Stimulated activated CD4-positive, alpha-beta T cell treated with anti-CD3 and anti-CD28 coated beads, Interleukin-1b, Interleukin-23, amount 100 ng/mL, for 1 hour (primary cell): ENCODE data around the gene NCOA5.

Experiments
- DNase-seq, 2 donors: peaks; one replicate each; pipeline ENCODE4 v3.0.0-alpha.2; 2020; ENCODE audit warnings: low read depth in 2 of 2

Gene NCOA5

DNA sequence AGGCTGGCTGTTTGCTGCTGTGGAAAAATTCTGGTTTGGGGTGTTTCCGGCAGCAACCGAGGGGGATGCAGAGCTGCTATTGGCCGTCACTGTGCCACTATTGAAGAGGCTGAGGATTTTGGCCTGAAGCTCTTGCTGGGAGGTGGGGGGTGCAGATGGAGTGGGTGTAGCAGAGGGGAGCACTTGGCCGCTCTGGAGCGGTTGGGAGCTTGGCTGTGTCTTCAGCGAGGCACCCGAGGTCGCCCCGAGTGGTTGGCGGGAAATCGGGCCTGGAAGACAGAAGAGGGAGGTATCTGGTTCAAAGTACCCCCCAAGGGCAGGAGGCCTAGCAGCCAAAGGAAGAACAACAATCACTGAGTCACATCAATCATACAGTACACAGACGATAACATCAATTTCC is 27.1 kb downstream of the NCOA5 start:
- DNase-seq = no peak

DNA sequence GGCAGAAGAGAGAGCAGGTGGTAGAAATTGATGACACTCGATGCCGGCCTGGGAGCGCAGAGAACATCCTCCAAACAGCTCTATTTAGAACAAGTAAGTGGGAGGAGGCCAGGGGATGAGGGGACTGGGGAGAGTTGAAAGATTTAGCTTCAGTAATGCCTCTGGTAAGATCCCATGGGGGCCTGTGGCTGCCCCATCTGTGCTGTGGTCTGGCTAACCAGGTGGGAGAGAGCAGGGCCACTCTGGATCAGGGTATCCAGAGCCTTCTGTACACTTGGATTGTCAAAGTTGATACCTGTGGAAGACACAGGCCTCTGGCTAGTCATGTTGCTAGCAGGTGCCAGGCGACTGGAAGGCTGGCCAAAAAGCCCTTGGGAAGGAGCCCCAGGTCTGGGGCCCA is 27.6 kb downstream of the NCOA5 start:
- no peak for DNase-seq

DNA sequence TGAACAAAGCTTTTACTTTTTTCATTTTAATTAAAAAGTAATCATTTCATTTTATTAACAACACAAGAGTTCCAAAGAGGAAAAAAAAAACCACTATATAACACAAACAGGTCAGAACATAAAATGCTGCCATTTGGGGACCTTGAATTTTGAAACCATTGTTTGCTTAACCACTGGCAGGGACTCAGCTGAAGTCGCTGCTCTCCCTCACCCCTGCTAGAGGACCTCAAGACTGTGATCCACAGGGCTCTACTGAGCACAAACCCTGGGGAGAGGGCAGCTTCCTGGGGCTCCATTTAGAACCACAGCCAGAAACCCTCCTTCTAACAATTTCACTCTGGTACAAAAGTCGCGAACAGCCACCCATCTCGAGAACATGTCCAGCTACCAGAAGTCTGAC is 28.8 kb downstream of the NCOA5 start:
- DNase-seq = no peak

DNA sequence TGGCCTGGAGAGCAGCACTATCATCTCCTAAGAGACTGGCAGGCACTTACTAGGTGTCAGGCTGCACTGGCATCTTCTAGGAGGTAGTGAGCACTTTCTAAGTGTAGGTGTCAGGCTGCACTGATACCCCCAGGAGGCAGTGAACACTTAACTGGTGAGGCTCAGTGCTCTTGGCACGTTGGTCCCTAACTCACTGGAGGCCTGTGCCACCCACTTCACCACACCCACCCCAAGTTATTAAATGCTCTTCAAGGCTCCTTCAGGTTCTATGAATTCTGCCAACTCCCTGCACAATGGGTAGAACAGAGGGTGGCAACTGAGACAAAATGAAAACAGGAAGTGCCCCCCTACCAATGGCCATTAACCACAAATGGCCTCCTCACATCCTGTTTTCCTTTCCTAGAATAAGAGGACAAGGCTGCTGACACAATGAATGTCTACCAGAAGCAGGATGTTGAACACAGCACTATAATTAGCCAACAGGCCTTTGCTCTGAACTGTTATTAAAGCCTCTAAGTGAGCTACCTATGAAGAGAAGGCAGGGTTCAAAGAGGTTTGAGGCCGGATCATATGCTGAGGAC is 29.4 kb downstream of the NCOA5 start:
- DNase-seq = no peak

DNA sequence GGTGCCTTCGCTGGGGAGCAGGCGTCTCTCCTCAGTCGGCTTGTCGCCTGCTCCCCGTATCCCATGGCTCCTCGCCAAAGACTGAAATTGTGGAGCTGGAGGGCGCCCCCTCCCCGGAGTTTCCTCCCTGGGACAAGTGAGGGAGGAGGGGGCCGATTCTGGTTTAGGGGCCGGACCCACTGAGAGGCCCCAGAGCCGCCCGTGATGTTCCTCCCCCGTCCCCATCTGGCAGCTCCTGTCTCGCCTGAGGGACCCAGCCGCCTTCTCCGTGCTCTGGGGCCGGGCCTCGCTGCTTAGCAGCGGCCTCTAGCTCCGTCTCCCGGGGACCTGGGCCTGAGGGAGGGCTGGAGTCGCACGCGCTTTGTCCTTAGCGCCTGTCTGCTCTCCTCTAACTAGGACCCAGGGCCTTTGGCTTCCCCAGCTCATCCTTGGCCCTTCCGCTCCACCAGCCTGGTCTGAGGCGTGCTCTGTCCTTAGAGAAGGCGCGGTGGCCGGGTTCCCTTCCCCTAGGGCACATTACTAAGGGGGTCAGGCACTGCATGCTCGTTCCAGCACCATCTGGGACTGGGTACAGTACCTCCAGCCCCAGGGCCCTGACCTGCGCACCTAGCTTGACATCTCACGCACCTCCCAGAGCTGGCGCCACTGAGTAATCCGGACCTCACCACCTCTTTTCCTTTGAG is 31.0 kb downstream of the NCOA5 start:
- no peak for DNase-seq

DNA sequence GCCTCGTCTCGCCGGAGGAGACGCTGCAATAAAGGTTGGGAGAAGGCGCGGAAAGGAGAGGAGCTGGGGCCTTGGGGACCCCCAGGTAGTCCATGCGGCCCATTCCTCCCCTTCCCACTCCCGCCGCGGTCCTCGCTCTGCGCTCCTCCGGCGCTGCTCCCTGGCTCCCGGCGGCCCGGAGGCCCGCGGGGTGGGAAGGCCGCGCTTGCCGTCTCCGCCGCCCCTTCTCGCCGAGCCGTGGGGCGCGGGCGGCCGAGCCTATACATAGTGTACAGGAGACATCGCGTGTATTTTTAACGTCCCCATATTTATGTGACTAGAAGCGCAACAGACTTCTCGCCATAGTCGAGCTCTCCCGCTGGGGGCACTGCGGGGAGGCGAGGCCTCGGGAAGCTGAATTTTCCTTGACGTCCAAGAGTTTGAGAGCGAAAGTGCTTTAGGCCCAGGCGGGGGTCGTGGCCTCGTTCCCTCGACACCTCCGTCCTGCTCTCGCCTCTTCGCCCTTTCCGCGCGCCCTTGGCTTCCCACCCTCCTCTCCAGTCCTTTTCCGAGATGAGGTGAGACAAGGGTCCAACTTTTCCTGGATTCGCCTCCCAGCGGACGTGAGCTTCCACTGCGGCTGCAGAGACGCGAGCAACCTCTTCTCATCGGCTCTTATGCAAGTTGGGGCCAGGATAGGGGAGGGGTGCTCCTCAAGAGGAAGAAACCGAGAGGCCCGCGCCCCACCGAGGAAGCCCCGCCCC is 31.7 kb downstream of the NCOA5 start:
- DNase-seq = no peak

DNA sequence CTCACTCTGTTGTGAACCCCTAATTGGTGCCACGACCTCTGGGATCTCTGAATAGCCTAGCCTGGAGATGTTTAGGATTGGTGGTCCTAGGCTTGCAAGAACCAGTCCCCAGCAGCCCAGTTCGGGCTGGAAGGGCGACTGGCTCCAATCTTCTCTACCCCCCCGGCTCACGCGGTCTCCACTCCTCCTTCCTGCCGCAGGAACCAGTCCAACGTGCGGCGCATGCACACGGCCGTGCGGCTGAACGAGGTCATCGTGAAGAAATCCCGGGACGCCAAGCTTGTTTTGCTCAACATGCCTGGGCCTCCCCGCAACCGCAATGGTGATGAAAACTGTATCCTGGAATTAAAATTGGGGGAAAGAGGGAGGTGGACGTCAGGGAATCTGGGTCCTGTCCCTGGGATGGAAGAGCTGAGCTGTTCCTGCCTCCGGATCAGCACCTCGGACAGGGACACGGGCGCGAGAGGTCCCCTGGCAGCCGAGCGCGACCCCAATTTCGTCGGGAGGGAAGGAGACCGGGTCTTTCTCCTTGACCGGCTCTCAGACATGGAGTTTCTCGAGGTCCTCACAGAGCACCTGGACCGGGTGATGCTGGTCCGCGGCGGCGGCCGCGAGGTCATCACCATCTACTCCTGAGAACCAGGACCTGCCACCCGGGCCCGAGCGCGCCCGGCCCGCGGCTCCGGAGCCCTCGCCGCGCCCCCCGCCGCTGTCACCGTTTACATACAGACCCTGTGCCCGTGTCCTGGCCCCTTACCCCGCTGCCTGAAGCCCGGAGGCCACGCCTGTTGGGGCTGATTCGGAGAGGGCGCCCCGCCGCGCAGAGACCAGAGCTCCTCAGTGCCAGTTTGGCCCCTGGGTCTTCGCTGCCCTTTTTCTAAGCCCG is 32.5 kb downstream of the NCOA5 start:
- no peak for DNase-seq

DNA sequence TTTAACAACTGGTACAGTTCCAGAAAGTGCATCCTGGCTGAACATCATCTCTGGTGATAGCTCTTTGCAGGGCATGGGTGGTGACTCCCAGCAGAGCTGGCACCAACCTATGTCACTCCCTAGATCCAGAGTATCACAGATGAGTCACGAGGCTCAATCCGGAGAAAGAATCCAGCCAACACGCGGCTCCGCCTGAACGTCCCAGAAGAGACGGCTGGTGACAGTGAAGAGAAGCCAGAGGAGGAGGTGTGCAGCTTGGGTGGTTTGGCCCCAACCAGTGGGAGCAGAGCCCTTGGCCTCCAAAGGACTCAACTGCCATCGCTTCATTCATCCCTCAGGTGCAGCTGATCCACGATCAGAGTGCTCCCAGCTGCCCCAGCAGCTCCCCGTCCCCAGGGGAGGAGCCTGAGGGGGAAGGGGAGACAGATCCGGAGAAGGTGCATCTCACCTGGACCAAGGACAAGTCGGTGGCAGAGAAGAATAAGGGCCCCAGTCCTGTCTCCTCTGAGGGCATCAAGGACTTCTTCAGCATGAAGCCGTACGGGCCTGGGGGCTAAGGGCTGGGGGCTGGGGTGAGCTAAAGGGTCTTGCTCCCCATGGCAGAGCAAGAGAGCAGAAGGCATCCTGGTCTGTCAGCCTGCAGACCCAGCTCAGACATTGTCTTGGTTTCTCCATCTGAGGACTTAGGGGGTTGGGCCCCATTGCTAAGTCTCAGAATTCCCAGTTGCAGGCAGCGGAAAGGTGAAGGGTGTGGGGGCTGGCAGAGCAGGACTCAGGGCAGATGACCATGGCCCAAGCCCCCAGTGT is 33.5 kb downstream of the NCOA5 start:
- no peak for DNase-seq

DNA sequence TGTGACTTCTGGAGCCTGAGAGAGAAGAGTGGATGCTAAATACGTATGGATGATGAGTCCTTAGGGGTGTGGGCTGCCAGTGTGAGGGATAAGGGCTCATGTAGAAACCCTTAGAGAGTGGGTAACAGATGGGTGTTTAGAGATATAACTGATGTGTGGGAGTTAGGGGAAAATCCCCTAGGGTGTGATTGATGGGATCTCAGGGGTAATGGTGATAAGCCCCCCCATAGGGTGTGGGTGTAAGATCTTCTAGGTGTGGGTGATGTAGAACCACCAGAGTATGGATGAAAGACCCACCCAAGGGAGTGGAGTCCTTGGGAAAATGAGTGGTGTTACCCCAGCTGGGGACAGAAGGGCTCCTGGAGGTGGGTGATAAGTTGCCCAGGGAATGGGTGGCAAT is 34.5 kb downstream of the NCOA5 start:
- DNase-seq = no peak

DNA sequence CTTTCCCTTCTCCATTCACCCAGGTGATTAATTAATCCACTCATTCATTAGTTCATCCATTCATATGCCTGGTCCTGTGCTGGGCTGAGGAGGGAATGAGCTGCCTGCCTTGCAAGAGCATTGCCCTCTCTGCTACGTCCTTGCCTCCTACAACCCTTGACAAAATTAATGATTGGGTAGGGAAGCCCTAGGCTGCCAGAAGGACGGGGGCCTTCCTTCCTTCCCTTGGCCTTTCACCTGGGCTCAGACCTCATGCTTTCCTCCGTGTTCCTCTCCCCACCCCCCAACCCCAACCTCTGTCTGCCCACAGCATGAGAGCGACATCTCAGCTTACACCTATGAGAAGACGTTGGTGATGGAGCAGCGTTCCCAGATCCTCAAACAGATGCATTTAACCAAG is 35.2 kb downstream of the NCOA5 start:
- no peak for DNase-seq

DNA sequence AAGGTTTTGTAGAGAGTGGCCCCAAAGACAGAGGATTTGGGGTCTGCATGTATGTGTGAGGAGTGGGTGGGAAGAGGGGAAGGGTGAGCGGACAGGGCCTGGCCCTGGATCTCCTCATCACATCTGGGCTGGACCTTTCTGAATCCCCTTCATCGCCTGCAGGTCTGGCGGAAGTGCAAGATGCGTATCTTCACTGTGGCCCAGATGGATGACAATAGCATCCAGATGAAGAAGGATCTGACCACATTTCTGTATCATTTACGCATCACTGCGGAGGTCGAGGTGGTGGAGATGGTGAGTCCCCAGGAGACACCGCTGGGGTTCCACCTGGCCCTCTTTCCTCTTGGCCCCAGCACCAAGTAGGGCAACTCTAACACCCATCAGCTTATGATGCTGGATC is 36.3 kb downstream of the NCOA5 start:
- DNase-seq = no peak

DNA sequence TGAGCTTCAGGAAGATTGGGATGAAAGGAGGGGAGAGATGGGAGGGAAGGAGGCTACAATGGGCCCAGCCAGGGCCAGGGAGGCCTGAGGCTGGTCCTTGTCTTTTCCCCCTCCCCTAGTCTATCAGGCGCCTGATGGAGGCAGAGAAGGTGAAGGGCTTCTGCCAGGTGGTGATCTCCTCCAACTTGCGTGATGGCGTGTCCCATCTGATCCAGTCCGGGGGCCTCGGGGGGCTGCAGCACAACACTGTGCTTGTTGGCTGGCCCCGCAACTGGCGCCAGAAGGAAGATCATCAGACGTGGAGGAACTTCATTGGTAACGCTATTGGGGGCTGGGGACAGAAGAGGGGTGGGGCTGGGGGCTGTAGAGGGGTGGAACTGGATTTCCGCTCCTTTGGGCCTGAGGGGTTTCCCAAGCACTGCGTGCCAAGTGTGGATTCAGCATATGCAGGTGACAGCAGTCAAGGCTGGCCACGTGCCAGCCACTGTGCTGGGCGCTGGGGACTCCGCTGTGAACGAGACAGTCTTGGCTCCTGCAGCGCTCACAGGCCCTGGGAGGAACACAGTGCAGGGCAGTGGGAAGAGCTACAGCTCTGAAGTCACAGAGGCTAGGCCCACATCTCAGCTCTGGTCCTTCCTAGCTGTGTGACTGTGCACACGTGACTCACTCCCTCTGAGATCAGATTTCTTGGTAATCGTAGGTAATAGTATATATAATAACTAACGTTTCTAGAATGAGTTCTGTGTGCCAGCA is 38.0 kb downstream of the NCOA5 start:
- DNase-seq = no peak

DNA sequence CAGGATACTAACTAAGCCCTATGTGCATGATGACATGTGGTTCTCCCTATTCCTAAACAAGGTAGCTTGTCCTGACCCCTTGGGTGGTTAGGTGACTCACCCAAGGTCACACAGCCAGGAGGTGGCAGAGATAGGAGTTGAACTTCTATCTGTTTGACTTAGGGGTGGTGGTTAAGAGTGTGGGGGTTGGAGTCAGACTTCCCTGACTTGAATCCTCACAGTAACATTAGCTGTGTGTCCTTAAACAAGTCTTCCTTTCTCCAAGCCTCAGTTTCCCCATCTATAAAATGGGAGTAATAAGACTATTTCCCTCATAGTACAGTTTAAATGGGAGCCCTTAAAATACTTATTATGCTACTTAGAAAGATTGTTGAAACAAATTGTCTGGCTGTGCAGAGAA is 38.9 kb downstream of the NCOA5 start:
- DNase-seq = no peak

DNA sequence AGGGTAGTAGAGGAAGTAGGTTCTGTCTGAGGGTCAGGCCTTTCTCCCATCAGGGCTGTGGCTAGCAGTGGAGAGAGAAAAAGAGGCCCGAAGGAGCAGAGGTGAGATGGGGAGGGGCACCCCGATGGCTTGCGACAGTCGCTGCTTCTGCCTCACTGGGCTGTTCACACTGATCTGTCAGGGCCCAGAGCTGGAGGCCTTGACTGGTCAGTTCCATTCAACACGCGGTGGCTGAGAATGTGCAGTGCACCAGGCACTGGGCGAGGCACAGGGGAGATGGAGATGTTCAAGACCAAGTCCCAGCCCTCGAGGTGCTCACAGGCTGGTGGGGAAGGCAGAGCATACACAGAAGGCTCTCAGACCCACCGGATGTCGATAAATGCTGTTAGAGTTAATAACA is 39.3 kb downstream of the NCOA5 start:
- DNase-seq = no peak

DNA sequence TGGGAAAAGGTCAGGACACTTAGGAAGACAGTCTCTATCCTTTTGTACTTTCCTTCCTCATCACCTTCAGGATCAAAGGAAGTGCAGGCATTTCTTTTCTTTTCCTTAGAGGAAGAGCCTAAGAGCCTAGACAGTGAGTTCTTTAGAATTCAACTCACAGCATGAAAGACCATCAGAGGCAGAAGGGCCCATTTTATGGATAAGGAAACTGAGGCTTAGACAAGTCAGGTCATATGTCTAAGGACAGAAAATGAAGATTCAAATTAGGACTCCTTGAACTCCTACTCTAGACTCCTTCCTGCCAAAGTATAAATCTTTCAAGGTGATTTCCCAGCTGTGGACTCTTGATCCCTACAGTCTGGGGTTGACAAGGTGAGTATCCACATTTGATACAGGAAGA is 39.9 kb downstream of the NCOA5 start:
- DNase-seq = no peak

DNA sequence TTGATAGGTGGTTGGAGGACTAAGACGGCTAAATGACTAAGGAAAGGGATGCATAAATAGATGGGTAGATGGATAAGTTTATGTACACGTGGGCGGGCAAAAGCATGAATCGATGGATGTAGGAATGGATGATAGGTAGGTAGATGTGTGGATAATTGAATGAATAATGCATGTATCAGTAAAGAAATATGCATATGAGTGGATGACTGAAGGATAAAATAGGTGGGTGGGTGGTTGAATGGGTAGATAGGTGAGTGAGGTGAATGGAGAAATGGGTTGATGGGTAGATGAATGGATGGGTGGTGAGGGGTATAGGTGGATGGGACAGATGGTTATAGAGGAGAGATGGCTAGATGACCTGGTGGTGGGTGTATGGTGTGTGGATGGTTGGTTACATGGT is 40.6 kb downstream of the NCOA5 start:
- no peak for DNase-seq

DNA sequence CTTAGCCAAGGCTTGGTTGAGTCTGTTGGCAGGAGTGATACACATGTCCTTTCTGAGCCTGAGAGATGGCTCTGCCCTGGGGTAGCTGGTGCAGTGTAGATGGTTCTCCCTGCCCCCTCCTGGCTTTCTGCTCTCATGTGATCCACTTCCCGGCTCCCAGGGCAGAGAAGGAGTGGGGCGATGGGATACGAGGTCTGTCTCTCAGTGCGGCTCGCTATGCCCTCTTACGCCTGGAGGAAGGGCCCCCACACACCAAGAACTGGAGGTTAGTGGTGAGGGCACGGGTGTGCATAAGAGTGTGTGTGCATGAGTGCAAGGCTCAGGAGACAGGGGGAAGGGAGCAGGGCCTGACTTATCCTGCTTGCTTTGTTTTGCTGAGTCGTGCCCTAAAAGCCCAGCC is 41.9 kb downstream of the NCOA5 start:
- DNase-seq = no peak

DNA sequence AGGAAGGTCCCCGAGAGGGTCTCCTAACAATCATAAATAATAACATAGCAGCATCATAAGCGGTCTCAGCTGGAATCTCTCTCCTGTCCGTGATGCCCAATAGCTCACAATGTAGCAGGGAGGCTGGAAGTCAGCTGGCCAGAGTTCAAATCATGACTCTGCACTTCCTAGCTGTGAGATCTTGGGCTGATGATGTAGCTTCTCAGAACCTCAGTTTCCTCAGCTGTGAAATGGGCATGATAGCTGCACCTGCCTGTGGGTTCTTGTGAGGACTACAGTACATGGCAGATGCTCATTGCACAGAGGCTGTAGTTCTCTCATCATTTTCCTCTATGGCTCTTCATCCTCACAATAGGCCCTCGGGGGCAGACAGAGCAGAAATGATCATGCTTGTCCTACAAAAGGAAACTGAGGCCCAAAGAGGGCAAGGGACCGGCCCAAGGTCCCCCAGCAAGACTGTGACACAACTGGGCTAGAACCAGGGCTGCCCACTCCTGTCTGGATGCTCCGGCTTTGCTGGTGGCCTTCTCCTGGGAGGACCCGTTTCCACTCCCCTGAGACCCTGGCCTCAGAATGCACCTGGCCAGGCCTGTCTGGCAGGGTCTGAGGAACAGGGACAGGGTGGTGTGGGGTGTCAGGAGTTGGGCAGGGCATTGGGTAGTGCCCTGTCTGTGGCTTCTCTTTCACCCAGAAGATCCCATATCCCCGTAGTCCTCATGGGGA is 43.0 kb downstream of the NCOA5 start:
- no peak for DNase-seq

DNA sequence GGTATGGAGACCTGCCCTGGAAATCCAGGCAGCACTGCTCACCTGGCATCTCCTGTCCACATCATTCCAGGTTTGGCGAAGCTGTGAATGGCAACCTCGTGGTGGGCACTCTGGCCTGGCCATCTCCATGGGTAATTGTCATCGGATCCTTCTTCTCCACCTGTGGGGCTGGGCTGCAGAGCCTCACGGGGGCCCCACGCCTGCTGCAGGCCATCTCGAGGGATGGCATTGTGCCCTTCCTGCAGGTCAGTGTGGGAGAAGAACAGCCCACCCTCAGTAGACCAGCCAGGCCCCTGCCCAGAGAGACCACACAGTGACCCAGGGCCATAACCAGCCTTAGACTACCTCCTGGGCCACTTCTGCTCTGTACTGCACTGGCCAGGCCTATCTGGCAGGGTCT is 44.9 kb downstream of the NCOA5 start:
- DNase-seq = no peak

DNA sequence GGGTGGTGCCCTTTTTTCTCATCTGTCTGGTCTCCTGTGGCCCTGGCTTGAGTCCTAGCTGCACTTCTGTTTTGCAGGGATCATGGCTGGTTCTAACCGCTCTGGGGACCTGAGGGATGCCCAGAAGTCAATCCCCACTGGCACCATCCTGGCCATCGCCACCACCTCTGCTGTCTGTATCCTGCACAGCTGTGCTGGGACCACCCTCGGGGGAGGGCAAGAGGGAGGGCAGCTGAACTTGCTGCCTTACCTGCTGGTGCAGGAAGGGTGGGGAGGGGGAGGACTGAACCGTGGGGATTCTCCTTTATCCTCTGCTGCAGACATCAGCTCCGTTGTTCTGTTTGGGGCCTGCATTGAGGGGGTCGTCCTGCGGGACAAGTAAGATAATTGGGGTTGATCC is 46.2 kb downstream of the NCOA5 start:
- no peak for DNase-seq
